Measurements from ENCODE around the gene PDGFA. TPM values are rescaled to one million over a fixed set of nuclear protein-coding genes. Genes with fewer than 3 reads are reported as not detected.
A peak's percentile ranks its signal among the peaks of the same experiment; 100 is the strongest.

Gene PDGFA
- total RNA-seq, 4 donors from 2014 or later = 16.2 to 41.6 (median 22.0) TPM

DNA sequence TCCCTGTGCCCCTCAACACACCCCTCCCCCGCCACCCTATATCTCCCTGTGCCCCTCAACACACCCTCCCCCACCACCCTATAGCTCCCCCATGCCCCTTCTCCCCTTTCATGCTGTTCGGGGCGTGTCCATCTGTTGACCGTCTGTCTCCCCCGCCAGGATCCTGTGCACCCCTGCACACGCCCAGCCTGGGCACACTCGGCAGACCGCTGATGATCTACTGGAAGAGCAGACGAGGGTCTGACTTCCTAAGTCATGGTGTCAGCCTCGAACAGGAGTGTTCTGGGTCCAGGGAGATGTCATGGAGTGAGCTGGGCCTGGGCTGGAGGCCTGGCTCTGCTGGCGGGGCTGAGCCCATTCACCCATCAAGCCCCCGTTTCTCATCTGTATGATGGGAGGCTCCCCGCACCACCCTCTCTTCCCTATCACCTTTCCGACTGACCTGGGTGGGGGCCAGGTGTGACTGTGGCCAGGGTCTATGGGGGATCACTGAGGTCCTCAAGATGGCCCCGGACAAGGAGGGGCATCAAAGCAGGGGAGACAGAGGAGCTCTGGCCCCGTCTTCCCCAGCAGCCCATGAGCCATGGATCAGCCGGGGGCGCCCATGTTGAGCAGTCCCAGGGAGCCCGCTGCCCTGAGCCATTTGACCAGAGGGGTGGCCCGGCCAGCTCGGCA lies 48.3 kb downstream of the PDGFA start:
- H3K27me3 ChIP-seq = no peaks in the 10 kb centered on the region
- TF ChIP-seq POLR2A (IDR thresholded peaks at IDR 0.05) (no peak), POLR2AphosphoS5 (IDR thresholded peaks at IDR 0.05) (no peak), EP300 (IDR thresholded peaks at IDR 0.05) (no peak)
- TF ChIP-seq, protein P1, sequence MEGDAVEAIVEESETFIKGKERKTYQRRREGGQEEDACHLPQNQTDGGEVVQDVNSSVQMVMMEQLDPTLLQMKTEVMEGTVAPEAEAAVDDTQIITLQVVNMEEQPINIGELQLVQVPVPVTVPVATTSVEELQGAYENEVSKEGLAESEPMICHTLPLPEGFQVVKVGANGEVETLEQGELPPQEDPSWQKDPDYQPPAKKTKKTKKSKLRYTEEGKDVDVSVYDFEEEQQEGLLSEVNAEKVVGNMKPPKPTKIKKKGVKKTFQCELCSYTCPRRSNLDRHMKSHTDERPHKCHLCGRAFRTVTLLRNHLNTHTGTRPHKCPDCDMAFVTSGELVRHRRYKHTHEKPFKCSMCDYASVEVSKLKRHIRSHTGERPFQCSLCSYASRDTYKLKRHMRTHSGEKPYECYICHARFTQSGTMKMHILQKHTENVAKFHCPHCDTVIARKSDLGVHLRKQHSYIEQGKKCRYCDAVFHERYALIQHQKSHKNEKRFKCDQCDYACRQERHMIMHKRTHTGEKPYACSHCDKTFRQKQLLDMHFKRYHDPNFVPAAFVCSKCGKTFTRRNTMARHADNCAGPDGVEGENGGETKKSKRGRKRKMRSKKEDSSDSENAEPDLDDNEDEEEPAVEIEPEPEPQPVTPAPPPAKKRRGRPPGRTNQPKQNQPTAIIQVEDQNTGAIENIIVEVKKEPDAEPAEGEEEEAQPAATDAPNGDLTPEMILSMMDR (IDR thresholded peaks at IDR 0.05) = no peak
- WGBS = 0% methylated on average over 1 of the region's 21 CpGs
- H3K27ac ChIP-seq = peak overlapping the region; percentile 51
- no peaks in the 10 kb centered on the region for H3K36me3 ChIP-seq
- no peak overlapping the region for H3K4me3 ChIP-seq
- H3K9me3 ChIP-seq = peaks cover 3% of the 10 kb centered on the region
- DNase-seq (ENCODE audit: low spot score in 2 of 2) = peak; percentile 52 to 63
- H3K4me1 ChIP-seq = peaks cover 19% of the 10 kb centered on the region

DNA sequence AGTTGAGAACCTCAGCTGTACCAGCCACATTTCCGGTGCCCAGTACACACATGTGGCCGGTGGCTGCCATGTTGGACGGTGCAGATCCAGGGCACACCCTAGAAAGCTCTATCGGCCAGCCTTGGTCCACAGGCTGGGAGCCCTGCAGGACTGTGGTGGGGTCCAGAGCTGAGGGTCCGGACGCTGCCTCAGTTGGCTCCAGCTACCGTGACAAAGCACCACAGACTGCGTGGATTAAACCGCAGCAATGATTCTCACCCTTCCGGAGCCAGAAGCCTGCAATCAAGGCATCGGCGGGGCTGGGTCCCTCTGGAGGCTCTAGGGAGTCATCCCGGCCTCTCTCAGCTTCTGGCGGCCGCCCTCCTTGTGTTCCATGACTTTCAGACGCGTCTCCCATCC lies 50.1 kb downstream of the PDGFA start:
- peaks cover 1% of the 10 kb centered on the region for H3K9me3 ChIP-seq

DNA sequence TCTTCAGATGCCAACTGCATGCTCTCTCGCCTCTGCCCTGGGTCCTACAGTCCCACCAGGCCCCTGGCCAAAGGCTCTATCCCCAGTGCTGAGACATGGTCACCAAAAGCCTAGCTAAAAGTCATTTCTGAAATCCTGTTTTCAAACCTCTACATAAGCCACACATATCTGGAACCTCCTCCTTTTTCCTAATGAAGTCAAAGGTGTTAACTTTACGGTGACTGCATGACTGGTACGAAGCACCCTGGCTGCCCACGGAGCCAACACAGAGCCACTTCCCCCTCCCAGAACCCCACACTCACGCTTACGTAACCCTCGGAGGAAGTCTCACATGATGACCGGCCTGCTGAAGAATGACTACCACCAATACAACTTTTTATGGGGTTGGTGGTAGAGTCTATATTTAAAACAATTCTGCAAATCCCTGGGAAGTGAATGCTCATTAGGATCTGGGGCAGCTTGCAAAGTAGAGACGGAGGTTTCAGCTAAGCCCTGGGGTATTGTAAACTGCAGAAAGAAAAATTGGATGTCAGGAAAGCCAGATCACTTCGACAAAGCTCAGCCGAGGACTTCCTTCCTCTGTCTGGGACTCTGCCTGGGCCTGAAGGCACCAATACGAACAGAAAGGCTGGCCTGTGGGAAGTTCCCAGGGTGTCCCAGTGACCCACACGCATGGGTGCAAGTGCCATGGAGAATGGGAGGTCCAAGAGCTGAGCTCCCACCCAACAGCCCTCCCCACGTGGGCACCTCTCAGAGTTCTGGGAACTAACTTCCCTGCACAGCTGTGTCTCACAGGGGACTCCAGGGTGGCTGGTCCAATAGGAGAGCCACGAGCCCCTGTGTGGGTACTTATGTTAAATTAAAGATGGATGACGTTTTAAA lies 50.7 kb downstream of the PDGFA start:
- H3K27ac ChIP-seq = no peak overlapping the region
- H3K4me1 ChIP-seq = peaks cover 27% of the 10 kb centered on the region
- TF ChIP-seq POLR2A (IDR thresholded peaks at IDR 0.05) (no peak), EP300 (IDR thresholded peaks at IDR 0.05) (no peak), POLR2AphosphoS5 (IDR thresholded peaks at IDR 0.05) (no peak)
- TF ChIP-seq, protein P1 (IDR thresholded peaks at IDR 0.05) = no peak
- peak in 1 of 2 donors; percentile 57 for DNase-seq (ENCODE audit: low spot score in 2 of 2)
- 79% methylated on average over 13 of the region's 16 CpGs for WGBS
- H3K4me3 ChIP-seq = no peak overlapping the region
- peaks cover 1% of the 10 kb centered on the region for H3K27me3 ChIP-seq
- H3K9me3 ChIP-seq = no peaks in the 10 kb centered on the region
- H3K36me3 ChIP-seq = no peaks in the 10 kb centered on the region

More for the DNA sequence above, 50.1 kb downstream of the PDGFA start:
- Histone ChIP-seq H3K4me3 (no peak overlapping the region), H3K27me3 (no peaks in the 10 kb centered on the region), H3K36me3 (no peaks in the 10 kb centered on the region), H3K27ac (no peak overlapping the region), H3K4me1 (peaks cover 21% of the 10 kb centered on the region)
- peak; percentile 39 to 75 for DNase-seq (ENCODE audit: low spot score in 2 of 2)
- TF ChIP-seq POLR2A (IDR thresholded peaks at IDR 0.05) (no peak), EP300 (IDR thresholded peaks at IDR 0.05) (no peak), POLR2AphosphoS5 (IDR thresholded peaks at IDR 0.05) (no peak)
- WGBS = 84% methylated on average over 10 of the region's 17 CpGs

DNA sequence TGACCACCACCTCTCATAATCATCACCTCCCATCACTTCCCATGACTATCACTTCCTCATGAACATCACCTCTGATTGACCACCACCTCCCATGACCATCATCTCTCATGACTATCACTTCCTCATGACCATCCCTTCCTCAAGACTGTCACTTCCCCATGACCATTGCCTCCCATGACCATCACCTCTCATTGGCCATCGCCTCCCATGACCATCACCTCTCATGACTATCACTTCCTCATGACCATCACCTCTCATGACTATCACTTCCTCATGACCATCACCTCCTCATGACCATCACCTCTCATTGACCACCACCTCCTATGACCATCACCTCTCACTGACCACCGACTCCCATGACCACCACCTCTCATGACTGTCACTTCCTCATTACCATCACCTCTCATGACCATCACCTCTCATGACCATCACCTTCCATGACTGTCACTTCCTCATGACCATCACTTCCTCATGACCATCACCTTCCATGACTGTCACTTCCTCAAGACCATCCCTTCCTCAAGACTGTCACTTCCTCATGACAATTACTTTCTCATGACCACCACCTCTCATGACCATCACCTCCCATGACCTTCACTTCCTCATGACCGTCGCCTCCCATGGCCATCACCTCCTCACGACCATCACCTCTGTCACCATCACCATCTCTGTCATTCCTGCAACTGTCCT lies 51.6 kb downstream of the PDGFA start:
- TF ChIP-seq POLR2A (IDR thresholded peaks at IDR 0.05) (no peak), EP300 (IDR thresholded peaks at IDR 0.05) (no peak)
- WGBS = 89% methylated on average over 5 of the region's 5 CpGs
- peaks cover 9% of the 10 kb centered on the region for H3K27me3 ChIP-seq
- no peaks in the 10 kb centered on the region for H3K36me3 ChIP-seq
- peaks cover 32% of the 10 kb centered on the region for H3K4me1 ChIP-seq
- DNase-seq (ENCODE audit: low spot score in 2 of 2) = peak in 1 of 2 donors; percentile 31
- H3K4me3 ChIP-seq = no peak overlapping the region
- H3K9me3 ChIP-seq = no peaks in the 10 kb centered on the region
- H3K27ac ChIP-seq = no peak overlapping the region

DNA sequence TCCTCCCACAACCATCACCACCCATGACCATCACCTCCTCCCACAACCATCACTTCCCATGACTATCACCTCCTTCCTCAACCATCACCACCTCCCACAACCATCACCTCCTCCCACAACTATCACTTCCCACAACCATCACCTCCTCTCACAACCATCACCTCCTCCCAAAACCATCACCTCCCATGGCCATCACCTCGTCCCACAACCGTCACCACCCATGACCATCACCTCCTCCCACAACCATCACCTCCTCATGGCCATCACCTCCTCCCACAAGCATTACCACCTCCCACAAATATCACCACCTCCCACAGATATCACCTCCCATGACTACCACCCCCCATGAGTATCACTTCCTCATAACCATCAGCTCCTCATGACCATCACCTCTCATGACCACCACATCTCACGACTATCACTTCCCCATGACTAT lies 52.2 kb downstream of the PDGFA start:
- DNase-seq (ENCODE audit: low spot score in 2 of 2) = peak in 1 of 2 donors; percentile 55
- TF ChIP-seq POLR2AphosphoS5 (IDR thresholded peaks at IDR 0.05) = no peak
- no peak for TF ChIP-seq POLR2A (IDR thresholded peaks at IDR 0.05)
- TF ChIP-seq, protein P1 (IDR thresholded peaks at IDR 0.05) = no peak
- TF ChIP-seq EP300 (IDR thresholded peaks at IDR 0.05) = no peak
- Histone ChIP-seq H3K4me3 (no peak overlapping the region), H3K4me1 (peaks cover 31% of the 10 kb centered on the region), H3K27me3 (peaks cover 9% of the 10 kb centered on the region), H3K27ac (no peak overlapping the region), H3K36me3 (no peaks in the 10 kb centered on the region), H3K9me3 (no peaks in the 10 kb centered on the region)
- 91% methylated on average over 3 of the region's 3 CpGs for WGBS
